Suprapubic skin (tissue), 4 donors: ENCODE results near the gene FBXO10.

ENCODE experiments used
- CTCF ChIP-seq, 2 donors: fragments of 200-600 bp in 1 of 2; fragments of 450-650 bp in 1 of 2; sonication (generic) in 1 of 2; IDR thresholded peaks; one replicate each; pipeline ENCODE4 v1.5.1; 2016 to 2019; ENCODE audit warnings: antibody characterized with exemption in 2 of 2, mild to moderate bottlenecking in 1 of 2, moderate library complexity in 1 of 2
- POLR2A ChIP-seq, 2 donors: fragments of 450-650 bp; IDR thresholded peaks; one replicate each; pipeline ENCODE4 v1.6.1; 2017; ENCODE audit warnings: antibody characterized with exemption in 2 of 2, mild to moderate bottlenecking in 2 of 2, moderate library complexity in 2 of 2
- POLR2AphosphoS5 ChIP-seq, 3 donors: sonication (generic); formaldehyde crosslinking; IDR thresholded peaks; one replicate each; pipeline ENCODE4 v1.6.1; 2017; ENCODE audit warnings: antibody characterized with exemption in 3 of 3

DNA sequence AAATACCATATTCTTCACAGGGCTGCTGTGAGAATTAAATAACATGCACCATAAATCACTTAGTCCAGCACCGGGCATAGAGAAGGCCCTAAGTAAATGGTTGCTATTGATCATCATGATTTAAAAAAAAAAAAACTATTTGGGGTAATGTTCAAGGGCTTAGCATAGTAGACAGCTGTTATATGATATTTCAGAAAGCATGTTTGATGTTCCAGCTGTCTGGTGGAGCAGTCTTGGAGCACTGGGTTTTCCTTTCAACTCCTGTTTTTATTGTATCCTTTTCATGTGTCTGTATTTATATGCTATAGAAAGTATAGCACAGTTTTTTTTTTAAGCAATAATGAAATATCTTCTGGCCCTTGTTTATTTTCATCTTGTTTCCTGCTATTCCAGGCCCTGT is 44.2 kb upstream of the FBXO10 start:
- TF ChIP-seq POLR2A (IDR thresholded peaks at IDR 0.05): no peak
- TF ChIP-seq CTCF (IDR thresholded peaks at IDR 0.05): no peak
- TF ChIP-seq POLR2AphosphoS5 (IDR thresholded peaks at IDR 0.05): no peak
